RWPE1 (cell line): ENCODE measurements around the gene IL4R.

Experiments used
- CTCF ChIA-PET: fragments of 350-600 bp; sonication (Branson Sonifier 250); formaldehyde crosslinking; extraction: SDS; loops from one replicate; lab custom pipeline; 2021; lab: Yijun Ruan, JAX
- POLR2A ChIA-PET: fragments of 400-600 bp; formaldehyde crosslinking; extraction: SDS; loops from one replicate; lab custom pipeline; 2020; ENCODE audit warnings: antibody characterized with exemption; ENCODE audit not compliant: low non-redundant PET; lab: Yijun Ruan, JAX
- DNase-seq: peaks from one replicate; pipeline ENCODE4 v3.0.0; 2012; ENCODE audit warnings: low spot score
- H3K27ac ChIP-seq: fragments of 450-650 bp; 2 replicates; pipeline ENCODE4 v1.5.1; 2017
- TF ChIP-seq, protein P1 (sequence below): fragments of 450-650 bp; conservative IDR thresholded peaks from 2 replicates; pipeline ENCODE4 v1.5.1; 2017; ENCODE audit warnings: low read depth, mild to moderate bottlenecking

IL4R gene

GRCh38 chr16:27399969-27400368 is 86.2 kb downstream of the IL4R start:
- DNase-seq: no peak
- TF ChIP-seq, protein P1, sequence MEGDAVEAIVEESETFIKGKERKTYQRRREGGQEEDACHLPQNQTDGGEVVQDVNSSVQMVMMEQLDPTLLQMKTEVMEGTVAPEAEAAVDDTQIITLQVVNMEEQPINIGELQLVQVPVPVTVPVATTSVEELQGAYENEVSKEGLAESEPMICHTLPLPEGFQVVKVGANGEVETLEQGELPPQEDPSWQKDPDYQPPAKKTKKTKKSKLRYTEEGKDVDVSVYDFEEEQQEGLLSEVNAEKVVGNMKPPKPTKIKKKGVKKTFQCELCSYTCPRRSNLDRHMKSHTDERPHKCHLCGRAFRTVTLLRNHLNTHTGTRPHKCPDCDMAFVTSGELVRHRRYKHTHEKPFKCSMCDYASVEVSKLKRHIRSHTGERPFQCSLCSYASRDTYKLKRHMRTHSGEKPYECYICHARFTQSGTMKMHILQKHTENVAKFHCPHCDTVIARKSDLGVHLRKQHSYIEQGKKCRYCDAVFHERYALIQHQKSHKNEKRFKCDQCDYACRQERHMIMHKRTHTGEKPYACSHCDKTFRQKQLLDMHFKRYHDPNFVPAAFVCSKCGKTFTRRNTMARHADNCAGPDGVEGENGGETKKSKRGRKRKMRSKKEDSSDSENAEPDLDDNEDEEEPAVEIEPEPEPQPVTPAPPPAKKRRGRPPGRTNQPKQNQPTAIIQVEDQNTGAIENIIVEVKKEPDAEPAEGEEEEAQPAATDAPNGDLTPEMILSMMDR: no peak
- CTCF ChIA-PET: no interaction called here
- POLR2A ChIA-PET: no interaction called here
- H3K27ac ChIP-seq: no peak overlapping the region

- ChIA-PET CTCF (no interaction called here), POLR2A (no interaction called here)
- no peak overlapping the region for H3K27ac ChIP-seq
- TF ChIP-seq, protein P1: no peak
- DNase-seq: no peak
Observed at GRCh38 chr16:27400751-27401620, 87.2 kb downstream of the IL4R start.

DNA sequence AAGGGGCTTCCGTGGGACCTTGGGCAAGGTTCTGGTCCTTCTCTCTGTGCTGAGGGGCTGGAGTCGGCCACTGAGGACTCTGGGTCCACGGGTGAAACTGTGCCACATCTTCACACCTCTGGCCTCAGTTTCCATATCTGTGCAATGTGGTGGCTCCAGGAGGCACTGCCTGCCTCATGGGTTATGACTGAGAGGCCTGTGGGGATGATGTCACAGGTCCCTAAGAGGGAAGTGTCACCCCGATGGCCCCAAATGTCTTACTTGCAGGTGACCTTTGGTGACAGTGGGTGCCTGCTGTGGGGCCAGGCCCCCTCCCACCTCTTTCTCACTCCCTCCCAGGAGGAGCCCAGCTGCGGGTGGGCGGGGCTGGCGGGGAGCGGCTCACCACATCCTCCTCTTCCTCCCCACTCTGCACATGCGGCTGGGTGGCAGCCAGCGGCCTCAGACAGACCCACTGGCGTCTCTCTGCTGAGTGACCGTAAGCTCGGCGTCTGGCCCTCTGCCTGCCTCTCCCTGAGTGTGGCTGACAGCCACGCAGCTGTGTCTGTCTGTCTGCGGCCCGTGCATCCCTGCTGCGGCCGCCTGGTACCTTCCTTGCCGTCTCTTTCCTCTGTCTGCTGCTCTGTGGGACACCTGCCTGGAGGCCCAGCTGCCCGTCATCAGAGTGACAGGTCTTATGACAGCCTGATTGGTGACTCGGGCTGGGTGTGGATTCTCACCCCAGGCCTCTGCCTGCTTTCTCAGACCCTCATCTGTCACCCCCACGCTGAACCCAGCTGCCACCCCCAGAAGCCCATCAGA is 88.2 kb downstream of the IL4R start, which contains the start of gene IL21R:
IL21R (plus strand) TSS at position 407 of the 801 bp plus-strand sequence. CDS start 27,898 bp downstream, outside the sequence.
- TF ChIP-seq, protein P1: no peak
- DNase-seq: no peak
- ChIA-PET POLR2A (no interaction called here), CTCF (no interaction called here)
- no peak within 1 kb of the TSS for H3K27ac ChIP-seq

DNA sequence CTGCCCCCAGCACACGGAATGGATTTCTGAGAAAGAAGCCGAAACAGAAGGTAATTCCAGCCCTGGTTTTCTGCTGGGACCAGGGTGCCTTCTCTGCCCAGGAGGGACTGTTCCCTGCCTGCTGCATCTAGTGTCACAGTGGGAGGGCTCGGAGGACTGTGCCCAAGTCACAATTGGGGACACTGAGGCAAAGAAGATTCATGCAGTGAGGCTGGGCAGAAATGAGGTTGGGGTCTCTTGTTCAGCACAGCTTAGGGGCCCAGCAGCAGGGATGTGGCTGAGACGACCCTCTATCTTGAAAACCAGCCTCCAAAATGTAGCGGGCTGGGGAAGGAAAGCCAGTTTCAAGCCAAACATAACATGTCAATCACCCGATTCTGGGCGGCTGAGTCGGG is 88.8 kb downstream of the IL4R start:
- ChIA-PET CTCF (no interaction called here), POLR2A (no interaction called here)
- TF ChIP-seq, protein P1: no peak
- no peak overlapping the region for H3K27ac ChIP-seq
- DNase-seq: no peak

DNA sequence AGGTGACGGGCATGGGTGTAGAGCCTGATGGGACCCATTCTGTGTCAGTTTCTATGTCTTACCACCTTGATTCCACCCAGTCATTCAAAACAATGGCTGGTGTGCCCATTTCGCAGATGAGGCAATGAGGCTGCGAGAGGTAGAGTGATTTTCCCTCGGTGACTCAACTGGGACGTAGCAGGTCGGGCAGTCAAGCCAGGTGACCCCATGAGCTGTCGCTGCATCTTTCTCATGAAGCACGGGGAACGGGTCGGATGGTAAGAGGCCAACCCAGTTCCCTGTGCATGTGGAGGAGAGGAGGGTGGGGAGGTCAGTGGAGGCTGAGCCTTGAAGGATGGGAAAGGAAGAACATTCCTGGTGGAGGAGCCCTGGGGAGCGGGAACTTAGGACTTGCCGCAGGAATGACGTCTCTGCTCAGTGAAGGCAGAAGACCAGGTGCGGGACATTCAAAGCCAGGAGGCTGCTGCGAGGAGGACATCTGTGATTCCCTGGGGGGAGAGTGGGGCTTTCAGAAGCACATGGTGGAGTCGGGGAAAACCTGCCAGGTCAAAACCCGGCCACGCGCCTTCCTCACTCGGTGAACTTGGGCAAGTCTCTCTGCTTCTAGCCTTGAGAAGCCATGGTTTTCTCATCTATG is 89.3 kb downstream of the IL4R start:
- ChIA-PET CTCF (interaction anchor here (0.5 kb wide), 1 partner anchor 688 kb away, joined by 3 read pairs; no protein-coding TSS in a partner anchor), POLR2A (no interaction called here)
- no peak overlapping the region for H3K27ac ChIP-seq
- DNase-seq: no peak
- TF ChIP-seq, protein P1: no peak

DNA sequence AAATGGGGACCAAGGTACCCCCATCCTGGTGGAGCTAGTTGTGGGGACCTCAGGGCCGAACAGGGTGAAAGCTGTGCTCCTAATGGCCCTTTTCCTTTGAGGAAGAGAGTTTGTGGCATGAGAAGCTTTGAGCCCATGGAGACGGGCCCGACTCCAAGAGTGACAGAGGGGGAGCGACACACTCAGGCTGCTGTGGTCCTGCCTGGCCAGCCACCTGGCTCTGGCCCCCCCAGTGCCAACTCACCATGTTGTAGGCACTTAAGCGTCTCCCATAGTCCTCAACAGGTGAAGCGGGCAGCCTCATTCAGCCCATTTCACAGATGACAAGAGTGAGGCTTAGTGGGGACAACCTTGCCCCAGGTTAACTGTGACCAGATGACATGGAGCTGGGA is 89.8 kb downstream of the IL4R start:
- TF ChIP-seq, protein P1: no peak
- ChIA-PET POLR2A (no interaction called here), CTCF (interaction anchor here (0.5 to 0.6 kb wide), 2 partner anchors 688 to 1836 kb away, joined by 3 to 4 read pairs; no protein-coding TSS in a partner anchor)
- no peak for DNase-seq
- no peak overlapping the region for H3K27ac ChIP-seq
